ENCODE data around the gene PHETA1. TPM values are rescaled to one million over a fixed set of nuclear protein-coding genes. Genes with fewer than 3 reads are reported as not detected.
A peak's percentile ranks its signal among the peaks of the same experiment; 100 is the strongest.
"Not testable (repeated sequence)": the region's sequence is repeated elsewhere in the genome, so short reads cannot be mapped to it uniquely, and the experiment has no call there.

Gene PHETA1
- total RNA-seq, 1 experiment from 2014 or later, result 33.3 TPM

DNA sequence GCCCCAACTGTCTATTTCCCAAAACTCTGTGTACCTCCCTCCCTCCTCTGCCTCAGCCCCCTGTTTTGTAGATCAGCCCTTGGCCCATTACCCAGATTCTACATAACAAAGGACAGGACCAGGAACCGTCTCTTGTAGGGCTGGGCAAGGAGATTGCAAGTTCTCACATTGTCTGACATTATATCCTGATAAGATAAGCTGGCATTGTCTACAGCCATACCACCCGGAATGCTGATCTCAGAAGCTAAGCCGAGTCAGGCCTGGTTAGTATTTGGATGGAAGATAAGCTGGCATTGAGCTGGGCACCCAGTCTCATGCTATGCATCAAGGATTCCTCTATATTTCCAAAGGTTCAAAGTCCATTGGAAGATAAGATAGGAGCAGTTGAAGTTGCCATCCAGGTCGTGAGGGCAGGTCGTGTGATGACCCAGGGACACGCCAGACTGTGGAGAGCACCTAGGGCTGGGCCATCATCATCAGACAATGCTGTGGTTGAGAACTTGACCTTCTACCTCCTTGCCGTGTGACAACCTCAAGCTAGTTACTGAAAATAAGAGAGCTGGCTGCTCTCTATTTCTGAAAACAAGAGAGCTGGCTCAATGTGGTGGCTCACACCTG, 29.5 kb downstream of the PHETA1 start:
- in situ Hi-C loops (cut with HindIII; ENCODE audit: low pct_unique_long_range_greater_than_20kb, low sequenced_read_pairs), result no loop called here
- DNase-seq (ENCODE audit: low read depth), result no peak

DNA sequence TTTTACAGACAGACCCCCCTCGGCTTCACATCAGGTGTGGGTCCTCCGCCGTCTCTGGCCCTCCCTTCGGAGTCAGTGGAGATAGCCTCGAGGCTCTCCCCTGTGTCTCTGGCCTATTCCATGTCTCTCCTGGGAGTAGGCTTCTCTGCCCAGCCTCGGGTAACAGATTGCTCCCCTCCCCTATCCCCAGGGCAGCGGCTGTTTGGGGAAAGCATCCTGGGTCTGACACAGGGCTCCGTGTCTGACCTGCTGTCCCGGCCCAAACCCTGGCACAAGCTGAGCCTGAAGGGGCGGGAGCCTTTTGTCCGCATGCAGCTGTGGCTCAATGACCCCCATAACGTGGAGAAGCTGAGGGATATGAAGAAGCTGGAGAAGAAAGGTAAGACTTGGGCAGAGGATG, 30.8 kb downstream of the PHETA1 start:
- in situ Hi-C loops (cut with HindIII; ENCODE audit: low pct_unique_long_range_greater_than_20kb, low sequenced_read_pairs), result no loop called here
- DNase-seq (ENCODE audit: low read depth), result no peak

DNA sequence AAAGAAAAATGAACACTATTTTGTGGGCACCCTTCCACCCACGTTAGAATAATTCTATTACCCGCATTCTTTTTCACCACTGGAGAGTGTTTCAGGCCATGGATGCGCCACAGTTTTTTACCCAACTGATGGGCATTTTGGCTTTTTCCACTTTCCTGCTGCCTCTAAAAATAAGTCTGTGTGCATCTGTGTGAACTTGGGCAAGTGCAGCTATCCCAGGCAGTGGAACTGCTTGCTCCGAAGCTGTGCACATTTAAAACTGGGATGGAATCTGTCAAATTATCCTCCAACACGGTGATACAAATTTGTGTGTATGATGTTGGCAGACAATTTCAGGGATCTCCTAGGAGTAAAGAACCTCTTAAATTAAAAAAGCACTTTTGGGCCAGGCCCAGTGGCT, 31.5 kb downstream of the PHETA1 start:
- in situ Hi-C loops (cut with HindIII; ENCODE audit: low pct_unique_long_range_greater_than_20kb, low sequenced_read_pairs), result no loop called here

DNA sequence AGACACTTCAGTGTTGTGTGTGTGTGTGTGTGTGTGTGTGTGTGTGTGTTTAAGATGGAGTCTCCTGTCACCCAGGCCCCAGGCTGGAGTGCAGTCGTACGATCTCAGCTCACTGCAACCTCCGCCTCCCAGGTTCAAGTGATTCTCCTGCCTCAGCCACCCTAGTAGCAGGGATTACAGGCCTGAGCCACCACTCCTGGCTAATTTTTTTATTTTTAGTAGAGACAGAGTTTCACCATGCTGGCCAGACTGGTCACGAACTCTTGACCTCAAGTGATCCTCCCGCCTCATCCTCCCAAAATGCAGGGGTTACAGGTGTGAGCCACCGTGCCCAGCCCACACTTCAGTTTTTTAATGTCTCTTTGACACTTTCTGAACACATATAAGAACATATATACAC, 32.5 kb downstream of the PHETA1 start:
- DNase-seq (ENCODE audit: low read depth); in situ Hi-C loops (cut with HindIII; ENCODE audit: low pct_unique_long_range_greater_than_20kb, low sequenced_read_pairs): not testable (repeated sequence)

More for the DNA sequence above, 31.5 kb downstream of the PHETA1 start:
- DNase-seq (ENCODE audit: low read depth), result no peak

DNA sequence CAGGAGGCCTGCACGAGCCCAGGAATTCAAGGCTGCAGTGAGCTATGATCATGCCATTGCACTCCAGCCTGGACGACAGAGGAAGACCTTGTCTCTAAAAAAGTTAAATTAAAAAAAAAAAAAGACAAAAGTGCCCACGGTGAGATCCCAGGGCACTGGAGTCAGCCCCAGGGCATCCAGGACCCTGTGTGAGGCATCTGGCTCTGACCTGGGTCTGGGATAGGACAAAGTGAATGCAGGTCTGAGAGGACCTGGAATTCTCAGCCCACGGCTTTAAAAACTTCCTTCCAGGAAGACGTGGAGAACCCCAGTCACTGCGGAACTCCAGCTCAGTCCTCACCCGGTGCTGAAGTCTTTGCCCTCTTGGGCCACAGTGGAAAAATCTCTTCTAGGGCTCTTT, 33.1 kb downstream of the PHETA1 start:
- in situ Hi-C loops (cut with HindIII; ENCODE audit: low pct_unique_long_range_greater_than_20kb, low sequenced_read_pairs), result no loop called here
- no peak for DNase-seq (ENCODE audit: low read depth)

GRCh38 chr12:111335301-111335700, 33.6 kb downstream of the PHETA1 start:
- DNase-seq (ENCODE audit: low read depth); in situ Hi-C loops (cut with HindIII; ENCODE audit: low pct_unique_long_range_greater_than_20kb, low sequenced_read_pairs): not testable (repeated sequence)

DNA sequence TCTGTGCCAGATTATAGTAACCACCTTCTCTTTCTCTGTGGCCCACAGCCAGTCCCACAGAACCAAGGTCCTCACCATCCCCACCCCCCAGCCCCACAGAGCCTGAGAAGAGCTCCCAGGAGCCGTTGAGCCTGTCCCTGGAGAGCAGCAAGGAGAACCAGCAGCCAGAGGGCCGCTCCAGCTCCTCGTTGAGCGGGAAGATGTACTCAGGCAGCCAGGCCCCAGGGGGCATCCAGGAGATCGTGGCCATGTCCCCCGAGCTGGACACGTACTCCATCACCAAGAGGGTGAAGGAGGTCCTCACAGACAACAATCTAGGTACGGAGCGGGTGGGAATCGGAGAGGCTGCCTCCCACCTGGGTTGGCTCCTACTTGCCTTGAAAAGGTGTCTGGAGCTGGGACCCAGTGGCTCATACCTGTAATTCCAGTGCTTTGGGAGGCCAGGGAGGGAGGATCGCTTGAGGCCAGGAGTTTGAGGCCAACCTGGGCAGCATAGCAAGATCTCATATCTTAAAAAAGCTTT, 34.4 kb downstream of the PHETA1 start:
- DNase-seq (ENCODE audit: low read depth), result no peak
- in situ Hi-C loops (cut with HindIII; ENCODE audit: low pct_unique_long_range_greater_than_20kb, low sequenced_read_pairs), result no loop called here

DNA sequence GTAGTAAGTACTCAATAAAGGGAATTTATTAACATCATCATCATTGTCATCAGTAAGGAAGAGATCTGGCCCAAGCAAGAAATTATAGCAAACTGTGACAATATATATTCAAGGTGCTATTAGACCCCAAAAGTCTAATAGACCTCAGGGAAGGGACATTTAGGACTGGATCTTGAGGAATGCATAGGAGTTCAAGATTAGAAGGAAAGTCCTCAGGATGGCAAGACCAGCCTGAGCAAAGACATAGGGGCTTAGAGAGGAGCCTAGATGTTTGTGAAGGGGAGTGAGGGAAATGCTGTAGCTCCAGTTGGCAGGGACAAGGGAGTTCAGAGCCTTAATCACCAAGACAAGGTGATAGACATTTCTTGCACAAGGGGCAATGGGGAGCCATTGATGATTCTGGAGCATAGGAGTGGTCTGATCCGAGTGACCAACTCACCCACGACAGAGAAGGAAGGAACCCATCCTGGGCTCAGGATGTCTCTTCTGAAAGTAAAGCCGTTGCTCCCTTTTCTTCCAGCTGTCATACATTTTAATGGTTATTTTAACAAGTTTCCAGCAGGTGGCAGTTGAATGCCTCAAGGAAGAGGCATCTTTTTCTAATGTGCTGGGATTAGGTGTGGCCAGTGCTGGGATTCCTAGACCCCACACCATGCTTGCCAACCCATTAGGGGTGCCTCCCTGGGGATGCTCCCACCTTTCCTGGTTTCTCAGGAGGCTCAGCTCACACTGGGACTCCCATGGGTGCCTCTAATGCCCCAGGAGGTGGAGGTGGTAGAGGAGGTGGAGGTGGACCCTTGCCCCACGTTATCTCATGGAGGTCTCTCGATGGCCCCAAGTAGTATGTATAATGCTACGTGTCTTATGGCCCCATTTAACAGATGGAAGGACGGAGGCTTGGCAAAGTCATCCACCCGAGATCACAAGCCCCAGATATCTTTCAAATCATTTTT, 37.8 kb downstream of the PHETA1 start:
- in situ Hi-C loops (cut with HindIII; ENCODE audit: low pct_unique_long_range_greater_than_20kb, low sequenced_read_pairs), result no loop called here
- peak; percentile 40 for DNase-seq (ENCODE audit: low read depth)

DNA sequence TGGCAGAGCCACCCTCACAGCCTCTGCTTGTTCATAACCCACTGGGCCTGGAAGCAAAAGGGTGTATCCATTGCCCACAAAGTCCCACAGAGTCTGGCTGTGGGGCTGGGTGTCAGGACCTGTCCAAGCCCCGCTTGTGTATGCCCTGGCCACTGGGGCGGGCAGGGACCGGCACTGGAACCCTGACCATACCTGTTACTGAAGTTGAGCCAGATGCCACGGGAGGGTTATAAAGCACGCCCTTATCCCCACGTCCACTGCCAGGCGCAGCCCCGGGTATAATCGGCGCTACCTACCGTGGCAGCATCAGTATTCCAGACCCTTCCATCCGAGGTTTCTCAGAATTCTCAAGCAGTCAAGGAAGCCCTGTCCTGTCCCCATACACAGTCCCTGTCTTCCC, 40.8 kb downstream of the PHETA1 start:
- in situ Hi-C loops (cut with HindIII; ENCODE audit: low pct_unique_long_range_greater_than_20kb, low sequenced_read_pairs), result no loop called here
- DNase-seq (ENCODE audit: low read depth), result no peak

- in situ Hi-C loops (cut with HindIII; ENCODE audit: low pct_unique_long_range_greater_than_20kb, low sequenced_read_pairs), result no loop called here
- no peak for DNase-seq (ENCODE audit: low read depth)
These were observed 41.4 kb downstream of the PHETA1 start for GRCh38 chr12:111327474-111327873.

- no peak for DNase-seq (ENCODE audit: low read depth)
- in situ Hi-C loops (cut with HindIII; ENCODE audit: low pct_unique_long_range_greater_than_20kb, low sequenced_read_pairs), result no loop called here
These were observed 46.3 kb downstream of the PHETA1 start for GRCh38 chr12:111322336-111323250.

- DNase-seq (ENCODE audit: low read depth), result no peak
- in situ Hi-C loops (cut with HindIII; ENCODE audit: low pct_unique_long_range_greater_than_20kb, low sequenced_read_pairs), result no loop called here
These were observed 47.6 kb downstream of the PHETA1 start for GRCh38 chr12:111321317-111321716.

GRCh38 chr12:111320258-111321050, 48.4 kb downstream of the PHETA1 start:
- in situ Hi-C loops (cut with HindIII; ENCODE audit: low pct_unique_long_range_greater_than_20kb, low sequenced_read_pairs), result no loop called here
- no peak for DNase-seq (ENCODE audit: low read depth)

DNA sequence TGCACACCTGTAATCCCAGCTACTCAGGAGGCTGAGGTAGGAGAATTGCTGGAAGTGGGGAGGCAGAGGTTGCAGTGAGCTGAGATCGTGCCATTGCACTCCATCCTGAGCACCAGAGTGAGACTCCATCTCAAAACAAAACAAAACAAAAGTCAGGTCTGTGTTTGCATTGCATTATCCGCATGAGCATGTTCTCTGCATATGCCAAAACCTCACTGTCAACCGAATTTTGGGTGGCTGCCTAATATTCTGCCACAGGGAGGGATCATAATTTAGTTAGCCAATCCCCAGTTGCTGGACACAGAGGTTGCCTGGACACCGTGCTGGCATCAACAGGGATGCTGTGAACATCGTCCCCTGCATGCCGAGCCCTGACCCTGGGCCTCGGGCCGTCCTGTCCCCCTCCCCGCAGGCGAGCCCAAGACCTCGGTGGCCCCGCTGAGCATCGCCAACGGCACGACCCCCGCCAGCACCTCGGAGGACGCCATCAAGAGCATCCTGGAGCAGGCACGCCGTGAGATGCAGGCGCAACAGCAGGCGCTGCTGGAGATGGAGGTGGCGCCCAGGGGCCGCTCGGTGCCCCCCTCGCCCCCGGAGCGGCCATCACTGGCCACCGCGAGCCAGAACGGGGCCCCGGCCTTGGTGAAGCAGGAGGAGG, 49.2 kb downstream of the PHETA1 start:
- in situ Hi-C loops (cut with HindIII; ENCODE audit: low pct_unique_long_range_greater_than_20kb, low sequenced_read_pairs), result no loop called here
- DNase-seq (ENCODE audit: low read depth), result no peak

- in situ Hi-C loops (cut with HindIII; ENCODE audit: low pct_unique_long_range_greater_than_20kb, low sequenced_read_pairs), result no loop called here
- DNase-seq (ENCODE audit: low read depth), result no peak
These were observed 50.4 kb downstream of the PHETA1 start for GRCh38 chr12:111318450-111318849.

DNA sequence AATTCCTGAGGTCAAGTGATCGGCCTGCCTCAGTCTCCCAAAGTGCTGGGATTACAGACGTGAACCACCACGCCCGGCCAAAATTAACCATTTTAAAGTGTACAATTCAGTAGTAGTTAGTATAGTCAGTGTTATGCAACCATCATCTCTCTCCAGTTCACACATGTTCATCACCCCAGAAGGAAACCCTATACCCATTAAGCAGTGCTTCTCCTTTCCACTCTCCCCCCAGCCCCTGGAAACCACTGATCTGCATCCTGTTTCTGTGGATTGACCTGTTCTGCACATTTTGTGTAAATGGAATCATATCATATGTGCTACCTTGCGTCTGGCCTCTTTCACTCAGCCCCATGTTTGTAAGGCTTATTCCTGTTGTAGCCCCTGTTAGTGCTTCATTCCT, 52.2 kb downstream of the PHETA1 start:
- DNase-seq (ENCODE audit: low read depth), result no peak
- in situ Hi-C loops (cut with HindIII; ENCODE audit: low pct_unique_long_range_greater_than_20kb, low sequenced_read_pairs), result no loop called here

GRCh38 chr12:111314953-111315539, 53.8 kb downstream of the PHETA1 start:
- in situ Hi-C loops (cut with HindIII; ENCODE audit: low pct_unique_long_range_greater_than_20kb, low sequenced_read_pairs), result no loop called here
- DNase-seq (ENCODE audit: low read depth), result no peak
